ENCODE measurements around the gene DNM2.
A peak's percentile ranks its signal among the peaks of the same experiment; 100 is the strongest.

DNM2 gene

GRCh38 chr19:10729411-10729810, 11.5 kb downstream of the DNM2 start:
- TF ChIP-seq ZFX (IDR thresholded peaks at IDR 0.05): no peak
- no peak overlapping the region for H3K27ac ChIP-seq

- TF ChIP-seq ZFX (IDR thresholded peaks at IDR 0.05) (no peak), CTCF (conservative IDR thresholded peaks at IDR 0.05) (no peak)
- no peak overlapping the region for H3K27ac ChIP-seq
These were observed 13.1 kb downstream of the DNM2 start for GRCh38 chr19:10730932-10731331.

GRCh38 chr19:10735741-10736140, 17.9 kb downstream of the DNM2 start:
- no peak overlapping the region for H3K27ac ChIP-seq
- TF ChIP-seq CTCF (conservative IDR thresholded peaks at IDR 0.05) (no peak), ZFX (IDR thresholded peaks at IDR 0.05) (no peak)

GRCh38 chr19:10736189-10736588, 18.3 kb downstream of the DNM2 start:
- no peak overlapping the region for H3K27ac ChIP-seq
- no peak for TF ChIP-seq ZFX (IDR thresholded peaks at IDR 0.05)

GRCh38 chr19:10736916-10737551, 19.2 kb downstream of the DNM2 start:
- TF ChIP-seq ZFX (IDR thresholded peaks at IDR 0.05): no peak
- no peak for TF ChIP-seq CTCF (conservative IDR thresholded peaks at IDR 0.05)
- H3K27ac ChIP-seq: no peak overlapping the region

- H3K27ac ChIP-seq: no peak overlapping the region
- TF ChIP-seq ZFX (IDR thresholded peaks at IDR 0.05) (no peak), CTCF (conservative IDR thresholded peaks at IDR 0.05) (no peak)
These were observed 19.8 kb downstream of the DNM2 start for GRCh38 chr19:10737722-10738121.

GRCh38 chr19:10740798-10741197, 22.9 kb downstream of the DNM2 start:
- H3K27ac ChIP-seq: peak overlapping the region; percentile 65
- TF ChIP-seq CTCF (conservative IDR thresholded peaks at IDR 0.05) (no peak), ZFX (IDR thresholded peaks at IDR 0.05) (no peak)

GRCh38 chr19:10742476-10742875, 24.6 kb downstream of the DNM2 start:
- TF ChIP-seq ZFX (IDR thresholded peaks at IDR 0.05): no peak
- no peak for TF ChIP-seq CTCF (conservative IDR thresholded peaks at IDR 0.05)

More at GRCh38 chr19:10742476-10742875, 24.6 kb downstream of the DNM2 start:
- peak overlapping the region; percentile 58 for H3K27ac ChIP-seq
